AG09309 (cell line): ENCODE results near the gene MEP1B.

ENCODE experiments used
- DNase-seq: peaks from one replicate; pipeline ENCODE4 v3.0.0-alpha.2; 2010; ENCODE audit warnings: low read depth
- H3K4me3 ChIP-seq: 2 replicates; pipeline ENCODE4 v1.5.1; 2011; ENCODE audit warnings: mild to moderate bottlenecking, low read depth, low read length, moderate library complexity; ENCODE audit not compliant: control insufficient read depth
- CTCF ChIP-seq: IDR thresholded peaks from 2 replicates; pipeline ENCODE4 v1.5.1; 2011; ENCODE audit warnings: mild to moderate bottlenecking, low read depth, low read length, inconsistent platforms; ENCODE audit not compliant: insufficient read depth, control insufficient read depth; ENCODE audit errors: missing control alignments

Gene MEP1B

GRCh38 chr18:32183503-32183902 is 6.3 kb upstream of the MEP1B start:
- no peak for DNase-seq
- H3K4me3 ChIP-seq: no peak overlapping the region
- TF ChIP-seq CTCF: no peak

GRCh38 chr18:32190209-32190608 is 370 bp downstream of the MEP1B start:
- H3K4me3 ChIP-seq: no peak overlapping the region
- TF ChIP-seq CTCF: no peak
- no peak for DNase-seq

GRCh38 chr18:32195881-32196815 is 6.3 kb downstream of the MEP1B start:
- no peak for DNase-seq
- TF ChIP-seq CTCF: no peak
- no peak overlapping the region for H3K4me3 ChIP-seq

- no peak for TF ChIP-seq CTCF
- DNase-seq: no peak
- H3K4me3 ChIP-seq: no peak overlapping the region
Observed at GRCh38 chr18:32200766-32201165, 10.9 kb downstream of the MEP1B start.

- no peak for TF ChIP-seq CTCF
- H3K4me3 ChIP-seq: no peak overlapping the region
Observed at GRCh38 chr18:32201948-32202672, 12.3 kb downstream of the MEP1B start.

GRCh38 chr18:32208023-32208422 is 18.2 kb downstream of the MEP1B start:
- H3K4me3 ChIP-seq: no peak overlapping the region
- no peak for TF ChIP-seq CTCF
- DNase-seq: no peak

More at GRCh38 chr18:32201948-32202672, 12.3 kb downstream of the MEP1B start:
- DNase-seq: no peak
